A549 (cell line): ENCODE measurements around the gene CNDP1. TPM values are rescaled to one million over a fixed set of nuclear protein-coding genes. Genes with fewer than 3 reads are reported as not detected.

ENCODE experiments used
- ATAC-seq, 2 experiments: fragments of 200-7000 bp in 1 of 2; fragments of >200 bp in 1 of 2; cut with Nextera tagmentation in 1 of 2; cut with Tn5 transposase in 1 of 2; 3 replicates each; pipeline versions ENCODE4 v1.8.0 to v1.9.1; 2018 to 2020; ENCODE audit warnings: mild to moderate bottlenecking in 1 of 2, moderate library complexity in 1 of 2
- CTCF ChIA-PET: fragments of 300-600 bp; sonication (Branson Sonifier 250); formaldehyde crosslinking; extraction: SDS; loops from one replicate; lab custom pipeline; 2021; ENCODE audit warnings: antibody characterized with exemption, inconsistent platforms; lab: Yijun Ruan, JAX
- POLR2A ChIA-PET: fragments of 350-600 bp; formaldehyde crosslinking; extraction: SDS; loops from one replicate; lab custom pipeline; 2021; ENCODE audit warnings: antibody characterized with exemption, inconsistent platforms; lab: Yijun Ruan, JAX
- DNase-seq, 2 experiments: peaks; one replicate each; pipeline versions ENCODE4 v3.0.0 to v3.0.0-alpha.2; 2011 to 2016; ENCODE audit warnings: low read depth in 1 of 2, low spot score in 1 of 2
- FAIRE-seq: peaks from 2 replicates; lab custom pipeline; 2011; peaks lifted over from hg19 to GRCh38; lab: Jason Lieb, UNC
- H3K27ac ChIP-seq, 2 experiments: fragments of >200 bp; sonication (Bioruptor Twin); formaldehyde crosslinking; 3 replicates each; pipeline ENCODE4 v1.5.1; 2016 to 2017
- H3K4me1 ChIP-seq: fragments of >200 bp; sonication (Bioruptor Twin); formaldehyde crosslinking; 3 replicates; pipeline ENCODE4 v1.6.1; 2016
- H3K4me2 ChIP-seq: fragments of >200 bp; sonication (Bioruptor Twin); formaldehyde crosslinking; 3 replicates; pipeline ENCODE4 v1.6.1; 2016
- H3K4me3 ChIP-seq: fragments of >200 bp; sonication (Bioruptor Twin); formaldehyde crosslinking; 3 replicates; pipeline ENCODE4 v1.5.1; 2016
- H3K9me3 ChIP-seq: fragments of >200 bp; sonication (Bioruptor Twin); formaldehyde crosslinking; 3 replicates; pipeline ENCODE4 v1.6.1; 2016
- CTCF ChIP-seq: fragments of >200 bp; sonication (Bioruptor Twin); formaldehyde crosslinking; IDR thresholded peaks from 3 replicates; pipeline ENCODE4 v1.5.1; 2016
- EP300 ChIP-seq, 2 experiments: fragments of >200 bp; sonication (Bioruptor Twin); formaldehyde crosslinking; IDR thresholded peaks; 2 replicates in 1 of 2; 3 replicates in 1 of 2; pipeline ENCODE4 v1.6.1; 2016 to 2017
- ESRRA ChIP-seq: fragments of 150-350 bp; IDR thresholded peaks from 2 replicates; pipeline ENCODE4 v1.6.1; 2014; ENCODE audit warnings: mild to moderate bottlenecking, low read length, borderline replicate concordance
- FOSL2 ChIP-seq, 2 experiments: fragments of 450-650 bp in 1 of 2; fragments of >200 bp in 1 of 2; sonication (Bioruptor Twin) in 1 of 2; formaldehyde crosslinking; IDR thresholded peaks; 2 replicates each; pipeline versions ENCODE4 v1.5.0 to v1.6.1; 2016 to 2020; ENCODE audit warnings: mild to moderate bottlenecking in 1 of 2, moderate library complexity in 1 of 2
- FOXS1 ChIP-seq: fragments of 250-450 bp; sonication (Bioruptor Pico); IDR thresholded peaks from 2 replicates; pipeline ENCODE4 v1.5.0; 2020; ENCODE audit warnings: mild to moderate bottlenecking, moderate library complexity
- GATA3 ChIP-seq: IDR thresholded peaks from 2 replicates; pipeline ENCODE4 v1.6.1; 2012; ENCODE audit warnings: borderline replicate concordance
- HEYL ChIP-seq: fragments of 250-450 bp; sonication (Bioruptor Pico); IDR thresholded peaks from 2 replicates; pipeline ENCODE4 v1.8.0; 2021; ENCODE audit warnings: mild to moderate bottlenecking, moderate library complexity
- HOXA7 ChIP-seq: fragments of 250-450 bp; sonication (Bioruptor Pico); IDR thresholded peaks from 2 replicates; pipeline ENCODE4 v1.5.0; 2020; ENCODE audit warnings: mild to moderate bottlenecking, moderate library complexity
- JUN ChIP-seq, 2 experiments: fragments of >200 bp; sonication (Bioruptor Twin); formaldehyde crosslinking; IDR thresholded peaks; 2 replicates in 1 of 2; 3 replicates in 1 of 2; pipeline ENCODE4 v1.6.1; 2016 to 2017
- KDM5A ChIP-seq: fragments of 200-600 bp; sonication (generic); IDR thresholded peaks from 2 replicates; pipeline ENCODE4 v1.6.1; 2016; ENCODE audit warnings: antibody characterized with exemption, mild to moderate bottlenecking
- MAFK ChIP-seq: fragments of 450-650 bp; IDR thresholded peaks from 2 replicates; pipeline ENCODE4 v1.6.1; 2014; ENCODE audit not compliant: partially characterized antibody
- MAZ ChIP-seq: fragments of 150-350 bp; IDR thresholded peaks from 2 replicates; pipeline ENCODE4 v1.6.1; 2014; ENCODE audit warnings: antibody characterized with exemption, low read depth, low read length, borderline replicate concordance
- MYC ChIP-seq: IDR thresholded peaks from 2 replicates; pipeline ENCODE4 v1.6.1; 2012; ENCODE audit warnings: mild to moderate bottlenecking, inconsistent platforms, low read length, improper control_type of control experiment, borderline replicate concordance
- PHF8 ChIP-seq: fragments of 200-600 bp; sonication (generic); IDR thresholded peaks from 2 replicates; pipeline ENCODE4 v1.6.1; 2016; ENCODE audit warnings: low read depth, mild to moderate bottlenecking, antibody characterized with exemption, moderate library complexity, borderline replicate concordance
- POLR2A ChIP-seq: IDR thresholded peaks from 2 replicates; pipeline ENCODE4 v1.6.1; 2012; ENCODE audit warnings: mild to moderate bottlenecking, low read length
- RAD21 ChIP-seq, 2 experiments: fragments of >200 bp in 1 of 2; sonication (Bioruptor Twin) in 1 of 2; formaldehyde crosslinking in 1 of 2; IDR thresholded peaks in 1 of 2; conservative IDR thresholded peaks in 1 of 2; 2 replicates in 1 of 2; 3 replicates in 1 of 2; pipeline ENCODE4 v1.6.1; 2012 to 2018; ENCODE audit warnings: inconsistent platforms in 1 of 2
- RARB ChIP-seq: fragments of 250-450 bp; sonication (Bioruptor Pico); IDR thresholded peaks from 2 replicates; pipeline ENCODE4 v1.8.0; 2021; ENCODE audit warnings: mild to moderate bottlenecking, moderate library complexity
- RNF2 ChIP-seq: fragments of 200-600 bp; sonication (generic); IDR thresholded peaks from 2 replicates; pipeline ENCODE4 v1.6.1; 2016; ENCODE audit warnings: low read depth, mild to moderate bottlenecking, antibody characterized with exemption, moderate library complexity, borderline replicate concordance
- SREBF2 ChIP-seq: fragments of 450-650 bp; IDR thresholded peaks from 2 replicates; pipeline ENCODE4 v1.6.1; 2014; ENCODE audit warnings: mild to moderate bottlenecking, moderate library complexity
- TFCP2L1 ChIP-seq: fragments of 250-450 bp; sonication (Bioruptor Pico); IDR thresholded peaks from 2 replicates; pipeline ENCODE4 v1.5.0; 2021; ENCODE audit warnings: mild to moderate bottlenecking
- USF2 ChIP-seq: fragments of 450-650 bp; IDR thresholded peaks from 2 replicates; pipeline ENCODE4 v1.6.1; 2014; ENCODE audit warnings: antibody characterized with exemption
- ZC3H11A ChIP-seq: fragments of 450-650 bp; IDR thresholded peaks from 2 replicates; pipeline ENCODE4 v1.6.1; 2014; ENCODE audit warnings: antibody characterized with exemption, mild to moderate bottlenecking
- ZSCAN20 ChIP-seq: fragments of 250-450 bp; sonication (Bioruptor Pico); IDR thresholded peaks from 2 replicates; pipeline ENCODE4 v1.8.0; 2022; ENCODE audit warnings: mild to moderate bottlenecking, moderate library complexity
- WGBS: methylation state at CpG from one replicate; pipeline ENCODE4 v1.1.6; 2017; ENCODE audit errors: missing lambda C conversion rate; 5-methylcytosine and 5-hydroxymethylcytosine counted together
- polyA plus RNA-seq, 4 experiments: library from polyadenylated mRNA; depleted of rRNA in 3 of 4; stranded (reverse); fragments of >200 nt; fragmentation: RNase III in 1 of 4; extraction: RNeasy Plus Mini Kit Qiagen cat#74134 plus additional on column Dnase treatment in 1 of 4; gene quantifications; 2 replicates in 3 of 4; 3 replicates in 1 of 4; pipeline ENCODE4 v1.2.3, GENCODE V29; 2011 to 2017
- TF ChIP-seq, protein P1 (sequence below): IDR thresholded peaks from 2 replicates; pipeline ENCODE4 v1.6.1; 2012
- TF ChIP-seq, protein P2 (sequence below): fragments of 250-450 bp; sonication (Bioruptor Pico); IDR thresholded peaks from 2 replicates; pipeline ENCODE4 v1.5.0; 2021; ENCODE audit warnings: mild to moderate bottlenecking, moderate library complexity, borderline replicate concordance
- TF ChIP-seq, protein P3 (sequence below): fragments of >200 bp; sonication (Bioruptor Twin); formaldehyde crosslinking; IDR thresholded peaks from 2 replicates; pipeline ENCODE4 v1.6.1; 2016

CNDP1 gene
- polyA plus RNA-seq, 2 of the 4 experiments (the other 2 are of a cell fraction): 0.16 TPM; not detected in 1

DNA sequence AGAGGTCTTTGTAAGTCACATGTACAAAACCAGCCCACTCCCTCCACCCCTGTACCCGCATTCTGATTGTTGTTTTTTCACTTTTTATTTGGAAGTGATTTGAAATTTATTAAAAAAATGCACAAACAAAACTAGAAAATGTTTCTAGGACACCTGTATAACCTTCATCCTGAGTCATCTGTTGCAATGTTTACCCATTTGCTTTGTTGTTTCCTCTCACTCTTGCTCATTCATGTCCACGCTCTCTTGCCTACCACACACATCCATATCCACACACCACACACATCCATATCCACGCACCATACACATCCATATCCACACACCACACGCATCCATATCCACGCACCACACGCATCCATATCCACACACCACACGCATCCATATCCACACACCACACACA, 82.2 kb downstream of the CNDP1 start:
- FAIRE-seq: no peak
- no peak overlapping the region for H3K27ac ChIP-seq

GRCh38 chr18:74617486-74617885, 83.2 kb downstream of the CNDP1 start:
- POLR2A ChIA-PET: no interaction called here
- TF ChIP-seq ZC3H11A: no peak
- TF ChIP-seq, protein P1, sequence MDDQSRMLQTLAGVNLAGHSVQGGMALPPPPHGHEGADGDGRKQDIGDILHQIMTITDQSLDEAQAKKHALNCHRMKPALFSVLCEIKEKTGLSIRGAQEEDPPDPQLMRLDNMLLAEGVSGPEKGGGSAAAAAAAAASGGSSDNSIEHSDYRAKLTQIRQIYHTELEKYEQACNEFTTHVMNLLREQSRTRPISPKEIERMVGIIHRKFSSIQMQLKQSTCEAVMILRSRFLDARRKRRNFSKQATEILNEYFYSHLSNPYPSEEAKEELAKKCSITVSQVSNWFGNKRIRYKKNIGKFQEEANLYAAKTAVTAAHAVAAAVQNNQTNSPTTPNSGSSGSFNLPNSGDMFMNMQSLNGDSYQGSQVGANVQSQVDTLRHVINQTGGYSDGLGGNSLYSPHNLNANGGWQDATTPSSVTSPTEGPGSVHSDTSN: no peak
- no peak for TF ChIP-seq SREBF2
- TF ChIP-seq CTCF: no peak
- TF ChIP-seq HOXA7 (CRISPR knock-in tag): no peak
- no peak for TF ChIP-seq FOXS1
- no peak for TF ChIP-seq KDM5A
- no peak for TF ChIP-seq JUN (IDR thresholded peaks at IDR 0.05)
- no peak for TF ChIP-seq RNF2
- no peak for TF ChIP-seq GATA3
- TF ChIP-seq FOSL2 (IDR thresholded peaks at IDR 0.05): no peak
- TF ChIP-seq FOSL2 (CRISPR knock-in tag; IDR thresholded peaks at IDR 0.05): no peak
- TF ChIP-seq TFCP2L1 (CRISPR knock-in tag): no peak
- TF ChIP-seq MYC: no peak
- TF ChIP-seq POLR2A: no peak
- no peak for TF ChIP-seq HEYL (CRISPR knock-in tag)
- TF ChIP-seq RAD21 (conservative IDR thresholded peaks at IDR 0.05 in 1 of 2, IDR thresholded peaks at IDR 0.05 in 1 of 2): no peak
- no peak for TF ChIP-seq RARB
- TF ChIP-seq, all 56 proteins: peak for 0
- Histone ChIP-seq H3K4me2 (no peak overlapping the region), H3K4me1 (no peaks in the 10 kb centered on the region), H3K9me3 (no peaks in the 10 kb centered on the region; the same call in 2 of the 3 replicates), H3K4me3 (no peak overlapping the region), H3K27ac (no peak overlapping the region)
- no peak for FAIRE-seq
- DNase-seq: no peak
- CTCF ChIA-PET: no interaction called here
- WGBS: 50% methylated on average over 2 of the region's 2 CpGs
- ATAC-seq: no peak

More for the DNA sequence above, 82.2 kb downstream of the CNDP1 start:
- POLR2A ChIA-PET: no interaction called here
- H3K4me2 ChIP-seq: no peak overlapping the region
- TF ChIP-seq MAFK (no peak), ZSCAN20 (no peak), USF2 (no peak), ZC3H11A (no peak), RAD21 (conservative IDR thresholded peaks at IDR 0.05 in 1 of 2, IDR thresholded peaks at IDR 0.05 in 1 of 2) (no peak), GATA3 (no peak), EP300 (IDR thresholded peaks at IDR 0.05) (no peak), ESRRA (no peak), PHF8 (no peak), HEYL (CRISPR knock-in tag) (no peak), MAZ (no peak), JUN (IDR thresholded peaks at IDR 0.05) (no peak)
- TF ChIP-seq, protein P2, sequence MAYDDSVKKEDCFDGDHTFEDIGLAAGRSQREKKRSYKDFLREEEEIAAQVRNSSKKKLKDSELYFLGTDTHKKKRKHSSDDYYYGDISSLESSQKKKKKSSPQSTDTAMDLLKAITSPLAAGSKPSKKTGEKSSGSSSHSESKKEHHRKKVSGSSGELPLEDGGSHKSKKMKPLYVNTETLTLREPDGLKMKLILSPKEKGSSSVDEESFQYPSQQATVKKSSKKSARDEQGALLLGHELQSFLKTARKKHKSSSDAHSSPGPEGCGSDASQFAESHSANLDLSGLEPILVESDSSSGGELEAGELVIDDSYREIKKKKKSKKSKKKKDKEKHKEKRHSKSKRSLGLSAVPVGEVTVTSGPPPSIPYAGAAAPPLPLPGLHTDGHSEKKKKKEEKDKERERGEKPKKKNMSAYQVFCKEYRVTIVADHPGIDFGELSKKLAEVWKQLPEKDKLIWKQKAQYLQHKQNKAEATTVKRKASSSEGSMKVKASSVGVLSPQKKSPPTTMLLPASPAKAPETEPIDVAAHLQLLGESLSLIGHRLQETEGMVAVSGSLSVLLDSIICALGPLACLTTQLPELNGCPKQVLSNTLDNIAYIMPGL (CRISPR knock-in tag): no peak
- TF ChIP-seq, protein P3, sequence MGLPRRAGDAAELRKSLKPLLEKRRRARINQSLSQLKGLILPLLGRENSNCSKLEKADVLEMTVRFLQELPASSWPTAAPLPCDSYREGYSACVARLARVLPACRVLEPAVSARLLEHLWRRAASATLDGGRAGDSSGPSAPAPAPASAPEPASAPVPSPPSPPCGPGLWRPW: no peak
- TF ChIP-seq, all 56 proteins: peak for 0
- Histone ChIP-seq H3K9me3 (no peaks in the 10 kb centered on the region; the same call in 2 of the 3 replicates), H3K4me1 (no peaks in the 10 kb centered on the region), H3K4me3 (no peak overlapping the region)
- ATAC-seq (no peak), DNase-seq (no peak)
- CTCF ChIA-PET: no interaction called here
- whole genome bisulfite sequencing: 48% methylated on average over 7 of the region's 7 CpGs
